ENCODE measurements around the gene OR1J2. TPM values are rescaled to one million over a fixed set of nuclear protein-coding genes. Genes with fewer than 3 reads are reported as not detected.
"Not testable (repeated sequence)": the region's sequence is repeated elsewhere in the genome, so short reads cannot be mapped to it uniquely, and the experiment has no call there.

The OR1J2 gene, protein sequence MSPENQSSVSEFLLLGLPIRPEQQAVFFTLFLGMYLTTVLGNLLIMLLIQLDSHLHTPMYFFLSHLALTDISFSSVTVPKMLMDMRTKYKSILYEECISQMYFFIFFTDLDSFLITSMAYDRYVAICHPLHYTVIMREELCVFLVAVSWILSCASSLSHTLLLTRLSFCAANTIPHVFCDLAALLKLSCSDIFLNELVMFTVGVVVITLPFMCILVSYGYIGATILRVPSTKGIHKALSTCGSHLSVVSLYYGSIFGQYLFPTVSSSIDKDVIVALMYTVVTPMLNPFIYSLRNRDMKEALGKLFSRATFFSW
- not detected for polyA plus RNA-seq (ENCODE audit: insufficient read depth in 1 of 5, insufficient read length in 5 of 5, low replicate concordance in 1 of 5)
- long read RNA-seq, donor 1 = 0 reads
- long read RNA-seq, donor 2 = 0 reads
- long read RNA-seq, donor 3 = 0 reads
- long read RNA-seq, donor 4 = 0 reads
- long read RNA-seq, donor 5 = 0 reads
- long read RNA-seq, donor 6 = 0 reads
- long read RNA-seq, donor 7 = 0 reads
- long read RNA-seq, donor 8 = 0 reads

GRCh38 chr9:122510502-122510901 lies at the start of gene OR1J2:
OR1J2 (plus strand) TSS chr9:122510802; CDS start chr9:122510802, 0 bp downstream.
- no peak for DNase-seq

- DNase-seq = no peak
Observed at GRCh38 chr9:122463828-122464632, 46.6 kb upstream of the OR1J2 start.

DNA sequence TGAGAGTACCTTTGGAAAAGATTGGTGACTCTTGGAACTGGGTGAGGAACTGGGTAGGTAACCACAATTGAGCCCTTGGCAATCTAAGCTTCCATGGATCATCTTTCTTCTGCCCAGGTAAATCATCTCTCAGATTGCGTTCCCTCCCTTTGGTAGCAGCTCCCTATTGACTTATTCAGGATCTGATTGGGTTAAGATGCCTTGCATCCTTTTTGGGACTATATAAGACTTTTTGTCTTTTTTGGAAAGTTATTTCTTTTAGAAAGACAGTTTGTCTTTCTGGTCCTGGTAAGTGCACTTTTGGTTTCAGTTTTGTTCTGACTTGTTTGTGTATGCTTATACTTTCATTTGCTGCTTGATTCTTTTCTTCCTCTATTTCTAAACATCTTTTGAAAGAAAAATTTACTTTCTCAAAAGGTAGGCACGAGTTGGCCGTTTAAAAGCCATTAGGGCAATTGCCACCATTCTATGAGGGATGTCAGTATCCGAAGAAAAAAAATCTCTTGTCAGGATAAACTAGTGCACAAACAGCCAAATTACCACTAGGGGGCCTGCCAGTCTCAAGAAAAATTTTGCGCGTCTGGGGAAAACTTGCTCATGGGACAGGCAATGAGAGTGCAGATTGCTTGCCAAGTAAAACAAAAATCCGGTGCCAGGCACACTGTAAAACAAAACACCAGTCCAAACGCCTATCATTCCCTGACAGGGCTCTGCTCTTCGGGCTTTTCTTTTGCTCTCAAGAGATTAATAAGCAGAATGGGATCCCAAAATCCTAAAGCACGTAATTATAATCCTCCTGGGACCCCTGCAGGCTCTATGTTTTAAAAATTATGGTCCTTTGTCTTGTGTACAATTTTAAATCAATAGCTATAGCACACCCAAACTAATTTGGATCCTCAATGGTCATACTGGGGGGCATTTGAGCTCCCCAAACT lies 45.7 kb upstream of the OR1J2 start:
- peak; percentile 62 to 76 for DNase-seq

- no peak for DNase-seq
Observed at GRCh38 chr9:122466456-122466855, 44.1 kb upstream of the OR1J2 start.

- no peak for DNase-seq
Observed at GRCh38 chr9:122468735-122469134, 41.9 kb upstream of the OR1J2 start.

DNA sequence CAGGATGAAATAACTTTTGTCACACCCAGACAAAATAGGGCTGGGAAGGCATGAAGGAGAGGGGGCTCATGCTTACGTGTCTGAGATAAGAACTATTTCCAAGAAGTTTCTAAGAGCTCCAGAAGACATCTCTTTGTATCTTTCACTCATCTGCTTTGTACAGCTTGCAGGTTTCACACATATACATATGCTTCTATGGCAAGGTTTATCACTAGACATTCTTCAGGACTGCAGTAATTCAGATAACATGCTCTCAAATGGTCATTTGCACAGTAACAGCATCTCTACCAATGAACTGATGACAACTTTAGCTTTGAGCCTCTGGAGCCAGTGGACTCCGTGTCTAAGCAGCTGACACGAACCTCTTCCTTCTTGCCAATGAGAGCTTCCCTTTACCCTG lies 36.0 kb upstream of the OR1J2 start:
- no peak for DNase-seq

DNA sequence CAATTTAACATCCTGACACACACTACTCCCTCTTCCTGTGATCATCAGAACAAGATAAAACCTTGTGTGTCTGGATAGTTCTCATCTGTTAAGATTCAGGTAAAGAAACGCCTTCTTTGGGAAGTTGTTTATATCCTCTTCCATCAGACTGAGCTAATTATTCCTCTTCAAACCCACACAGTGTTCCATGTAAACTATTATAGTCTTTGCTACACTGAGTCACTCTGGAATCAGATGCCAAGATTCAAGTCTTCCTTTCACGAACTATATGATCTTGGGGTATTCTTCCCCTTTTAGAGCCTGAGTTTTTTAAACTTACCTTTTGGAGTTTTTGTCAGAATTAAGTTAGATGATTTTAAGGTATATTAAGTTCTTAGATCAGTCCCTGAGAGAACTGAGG lies 34.9 kb upstream of the OR1J2 start:
- no peak for DNase-seq

GRCh38 chr9:122477346-122477745 lies 33.3 kb upstream of the OR1J2 start:
- no peak for DNase-seq

GRCh38 chr9:122477826-122478225 lies 32.8 kb upstream of the OR1J2 start, which contains the start of gene OR1J1:
OR1J1 (minus strand) TSS chr9:122477926; CDS start chr9:122477926, 0 bp downstream.
- no peak for DNase-seq

DNA sequence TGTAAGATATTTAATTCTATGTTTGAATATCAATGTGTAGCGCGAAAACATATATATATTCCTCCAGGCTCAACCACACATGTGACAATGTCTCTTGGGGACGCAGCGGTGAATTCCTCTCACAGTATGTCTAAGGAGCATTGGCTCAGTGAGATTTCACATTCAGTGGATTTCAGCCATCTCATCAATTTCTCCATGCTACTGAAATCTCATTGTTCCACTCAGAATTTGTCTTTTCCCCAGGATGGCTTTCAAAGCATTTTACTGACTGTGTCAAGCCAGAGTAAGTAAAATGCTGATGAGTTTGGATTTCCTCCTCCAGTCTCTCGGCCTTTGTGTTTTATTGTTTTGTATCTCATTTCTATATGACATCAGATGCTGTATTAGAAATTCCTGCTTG lies 31.5 kb upstream of the OR1J2 start:
- DNase-seq = no peak

DNA sequence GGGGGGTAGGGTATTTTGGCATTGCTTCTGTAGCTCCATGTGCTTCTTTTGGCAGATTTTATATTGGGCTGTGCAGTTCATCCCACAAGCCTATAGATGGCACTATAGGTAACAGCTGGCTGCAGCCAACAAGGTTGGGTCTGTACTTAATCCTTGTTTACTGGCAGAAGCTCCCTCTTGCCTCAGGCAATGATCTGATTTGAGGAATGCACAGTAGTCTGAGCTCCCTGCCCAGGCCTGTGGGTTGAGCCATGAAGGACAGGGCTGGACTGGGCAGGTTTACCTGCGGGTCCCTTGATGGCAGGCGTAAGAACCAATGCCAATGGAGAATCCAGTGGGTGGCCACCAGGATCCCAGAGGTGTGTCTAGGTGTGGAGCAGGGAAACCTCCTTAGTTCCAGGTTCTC lies 11.7 kb upstream of the OR1J2 start:
- DNase-seq = no peak

DNA sequence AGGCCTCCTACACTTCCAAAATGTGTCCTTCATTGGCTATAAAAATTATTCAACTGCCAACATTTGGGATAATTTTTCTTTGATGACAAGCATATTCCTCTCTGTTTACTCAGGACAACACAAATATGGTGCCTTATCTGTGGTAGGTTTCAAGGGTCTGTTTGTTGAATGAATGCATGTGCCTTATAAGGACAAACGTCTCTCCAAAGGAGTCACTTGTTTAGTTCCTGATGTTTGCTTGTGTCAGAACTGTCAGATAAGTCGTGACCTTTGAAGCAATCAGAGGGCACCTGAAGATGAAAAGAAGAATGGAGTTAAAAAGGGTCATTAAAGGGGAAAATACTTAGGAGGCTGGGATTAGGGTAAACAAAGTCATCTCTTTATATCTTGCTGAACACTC lies 3.6 kb upstream of the OR1J2 start:
- no peak for DNase-seq

GRCh38 chr9:122518226-122518625 lies 7.6 kb downstream of the OR1J2 start:
- no peak for DNase-seq

DNA sequence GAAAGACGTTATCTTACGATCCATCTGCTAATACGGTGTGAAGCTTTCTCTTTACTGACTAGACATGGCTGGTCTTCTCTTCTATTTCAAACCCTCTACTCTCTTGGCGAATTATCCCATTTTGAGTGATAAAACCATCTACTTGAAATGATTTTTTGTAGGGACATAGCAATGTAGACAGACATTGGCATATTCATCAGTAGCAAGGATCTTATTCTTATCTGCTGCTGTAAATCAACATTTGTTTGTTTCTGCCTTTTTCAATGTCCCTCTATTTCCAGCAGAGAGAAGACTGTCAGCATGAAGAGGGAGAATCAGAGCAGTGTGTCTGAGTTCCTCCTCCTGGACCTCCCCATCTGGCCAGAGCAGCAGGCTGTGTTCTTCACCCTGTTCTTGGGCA lies 8.2 kb downstream of the OR1J2 start, which contains the start of gene OR1J4:
Gene OR1J4, plus strand, starts transcription at position 301 of the 400 bp plus-strand sequence. Its CDS starts 0 bp downstream, at position 301.
- no peak for DNase-seq

GRCh38 chr9:122519376-122519775 lies 8.8 kb downstream of the OR1J2 start:
- no peak for DNase-seq

DNA sequence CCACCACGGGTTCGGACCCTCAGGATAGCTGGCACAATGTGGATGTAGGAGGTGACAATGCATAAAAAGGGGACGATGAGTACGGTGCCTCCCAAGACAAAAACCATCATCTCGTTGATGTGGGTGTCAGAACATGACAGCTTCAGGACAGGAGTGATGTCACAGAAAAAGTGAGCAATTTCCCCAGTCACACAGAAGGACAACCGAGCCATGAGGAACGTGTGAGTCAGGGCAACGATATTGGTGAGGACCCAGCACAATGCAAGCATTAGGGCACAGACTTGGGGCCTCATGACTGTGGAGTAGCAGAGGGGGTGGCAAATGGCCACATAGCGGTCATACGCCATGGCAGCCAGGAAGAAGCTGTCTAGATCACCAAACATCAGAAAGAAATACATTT lies 16.0 kb downstream of the OR1J2 start:
- no peak for DNase-seq

GRCh38 chr9:122527193-122527592 lies 16.6 kb downstream of the OR1J2 start, which contains the start of gene OR1N1:
OR1N1 (minus strand) TSS chr9:122527293; CDS start chr9:122527293, 0 bp downstream.
- DNase-seq = no peak

DNA sequence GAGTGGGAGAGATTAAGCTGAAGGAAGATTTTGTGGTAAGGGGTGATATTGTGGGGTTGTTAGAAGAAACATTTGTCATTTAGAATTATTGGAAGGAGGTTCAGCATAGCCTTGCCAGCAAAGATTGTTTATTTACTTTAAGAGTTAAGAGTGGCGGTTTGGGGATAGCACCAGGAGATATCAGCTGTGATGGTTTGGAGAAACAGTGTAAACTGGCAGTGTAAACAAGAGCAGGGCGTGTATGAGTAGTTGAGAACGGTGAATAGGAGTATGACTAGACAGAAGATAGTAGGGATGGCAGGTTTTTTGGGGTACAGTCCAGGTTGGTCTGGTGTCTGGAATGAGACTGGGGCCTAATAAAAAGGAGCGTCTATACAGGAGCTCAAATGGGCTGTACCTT lies 20.6 kb downstream of the OR1J2 start:
- not testable (repeated sequence) for DNase-seq

DNA sequence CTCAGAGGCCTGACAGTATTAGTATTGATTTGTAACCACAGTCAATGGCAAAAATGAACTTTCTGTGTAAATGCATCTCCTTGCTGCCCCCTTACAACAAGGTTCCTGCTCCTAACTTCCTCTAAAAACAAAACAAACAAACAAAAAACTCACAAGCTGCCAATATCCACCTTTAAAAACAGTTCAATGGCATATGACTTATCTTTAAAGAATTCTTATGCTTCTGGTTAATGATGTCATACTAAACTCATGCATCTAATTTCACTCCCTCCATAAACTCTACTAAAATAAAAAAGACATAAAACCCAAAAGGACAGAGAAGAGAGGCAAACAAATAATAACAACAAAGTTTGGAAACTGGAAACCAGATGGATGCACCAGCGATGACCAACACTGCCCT lies 25.5 kb downstream of the OR1J2 start:
- DNase-seq = no peak

DNA sequence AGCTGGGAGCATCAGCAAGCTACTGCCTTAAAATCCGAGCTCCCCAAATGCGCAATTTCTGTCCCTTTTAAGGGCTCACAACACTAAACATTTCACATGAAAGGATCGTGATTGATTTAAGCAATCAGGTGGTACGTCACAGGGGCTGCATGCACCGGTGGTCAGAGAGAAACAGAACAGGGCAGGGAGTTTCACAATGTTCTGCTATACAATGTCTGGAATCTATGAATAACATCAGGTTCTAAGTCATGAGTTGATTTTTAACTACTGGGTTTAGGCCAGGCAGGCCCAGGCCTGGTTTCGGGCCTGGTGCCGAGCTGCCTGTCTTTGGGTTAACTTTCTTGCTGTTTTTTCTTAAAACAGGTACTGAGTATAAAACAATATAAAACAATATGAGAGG lies 26.5 kb downstream of the OR1J2 start:
- DNase-seq = not testable (repeated sequence)

GRCh38 chr9:122538757-122539156 lies 28.2 kb downstream of the OR1J2 start:
- no peak for DNase-seq
